NCI-H2029 (cell line): ENCODE results near the gene NPIPB2.
"Not testable (repeated sequence)": the region's sequence is repeated elsewhere in the genome, so short reads cannot be mapped to it uniquely, and the experiment has no call there.

Experiments used
- DNase-seq: peaks from one replicate; lab custom pipeline; 2025; lab: John Stamatoyannopoulos, UW

Gene NPIPB2

DNA sequence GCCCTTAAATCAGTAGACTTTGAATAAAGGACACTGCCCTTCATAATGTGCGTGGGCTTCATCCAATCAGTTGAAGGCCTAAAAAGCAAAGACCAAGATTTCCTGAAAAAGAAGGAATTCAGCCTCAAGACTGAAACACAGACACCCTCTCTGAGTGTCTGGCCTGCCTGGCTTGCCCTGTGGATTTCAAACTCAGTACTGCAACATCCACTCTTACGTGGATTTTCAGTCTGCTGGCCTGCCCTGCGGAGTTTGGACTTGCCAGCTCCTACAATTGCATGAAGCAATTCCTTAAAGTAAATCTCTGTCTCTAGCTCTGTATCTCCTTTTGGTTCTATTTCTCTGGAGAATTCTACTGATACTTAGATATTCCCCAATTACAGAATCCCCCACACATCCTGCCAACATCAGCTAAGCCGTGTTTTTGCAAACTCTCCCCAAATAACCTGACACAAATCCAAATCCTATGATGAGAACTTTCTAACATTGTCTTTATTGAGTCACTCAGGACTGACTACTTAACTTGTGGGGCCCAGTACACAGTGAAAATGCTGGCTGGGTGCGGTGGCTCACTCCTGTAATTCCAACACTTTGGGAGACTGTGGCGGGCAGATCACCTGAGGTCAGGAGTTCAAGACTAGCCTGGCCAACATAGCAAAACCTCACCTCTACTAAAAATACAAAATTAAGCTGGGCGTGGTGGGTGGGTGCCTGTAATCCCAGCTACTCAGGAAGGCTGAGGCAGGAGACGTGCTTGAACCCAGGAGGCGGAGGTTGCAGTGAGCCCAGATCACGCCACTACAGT is 15.9 kb upstream of the NPIPB2 start:
- no peak for DNase-seq

DNA sequence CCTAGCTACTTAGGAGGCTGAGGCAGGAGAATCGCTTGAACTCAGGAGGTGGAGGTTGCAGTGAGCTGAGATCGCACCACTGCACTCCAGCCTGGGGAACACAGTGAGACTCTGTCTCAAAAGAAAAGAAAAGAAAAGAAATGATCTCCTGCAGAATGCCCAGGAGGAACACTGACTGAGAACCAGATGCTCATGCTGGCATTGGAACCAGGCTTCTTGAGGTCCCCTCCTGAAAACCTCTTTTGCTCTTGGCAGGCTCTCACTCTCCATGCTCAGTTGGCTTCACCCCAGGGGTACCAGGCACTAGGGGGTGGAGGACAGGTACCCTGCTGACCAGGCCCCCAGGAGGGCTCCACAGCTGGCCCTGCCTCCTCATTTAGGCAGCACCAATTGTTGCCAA is 14.7 kb upstream of the NPIPB2 start:
- no peak for DNase-seq

DNA sequence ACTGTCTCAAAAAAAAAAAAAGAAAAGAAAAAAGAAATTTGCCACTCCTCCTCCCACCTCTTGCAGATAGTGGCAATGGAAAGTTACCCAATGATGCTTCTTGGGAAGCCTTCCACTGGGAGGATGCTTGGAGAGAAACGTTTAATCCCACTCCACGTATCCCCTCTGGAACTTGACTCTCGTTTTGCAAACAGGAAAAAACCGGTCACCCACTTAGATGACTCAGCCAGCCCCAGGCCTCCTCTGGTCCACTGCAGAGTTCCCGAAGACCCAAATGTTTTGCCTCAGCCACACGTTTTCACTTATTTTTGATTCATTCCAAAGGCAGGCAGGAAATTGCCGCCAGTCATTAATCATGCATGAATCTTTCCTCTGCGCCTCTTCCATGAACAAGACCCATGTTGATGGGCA is 13.9 kb upstream of the NPIPB2 start:
- no peak for DNase-seq

GRCh38 chr16:11953576-11953975 is 11.7 kb upstream of the NPIPB2 start:
- DNase-seq = not testable (repeated sequence)

DNA sequence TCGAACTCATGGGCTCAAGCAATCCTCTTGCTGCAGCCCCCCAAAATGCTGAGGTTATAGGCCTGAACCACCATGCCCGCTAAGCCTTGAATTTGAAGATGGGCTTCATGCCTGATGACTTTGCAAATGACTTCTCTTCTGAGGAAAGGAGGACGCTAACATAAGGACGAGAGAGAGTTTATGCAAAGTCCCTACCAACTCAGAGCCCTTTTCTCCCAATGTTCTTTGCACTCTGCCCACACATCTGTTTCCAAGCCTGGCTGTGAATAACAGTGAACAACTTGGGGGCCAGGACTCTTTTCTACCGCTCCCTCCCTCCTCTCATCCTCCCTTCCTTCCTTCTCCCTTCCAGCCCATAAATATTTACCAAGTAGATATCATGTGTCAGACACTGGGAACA is 8.5 kb upstream of the NPIPB2 start:
- no peak for DNase-seq

DNA sequence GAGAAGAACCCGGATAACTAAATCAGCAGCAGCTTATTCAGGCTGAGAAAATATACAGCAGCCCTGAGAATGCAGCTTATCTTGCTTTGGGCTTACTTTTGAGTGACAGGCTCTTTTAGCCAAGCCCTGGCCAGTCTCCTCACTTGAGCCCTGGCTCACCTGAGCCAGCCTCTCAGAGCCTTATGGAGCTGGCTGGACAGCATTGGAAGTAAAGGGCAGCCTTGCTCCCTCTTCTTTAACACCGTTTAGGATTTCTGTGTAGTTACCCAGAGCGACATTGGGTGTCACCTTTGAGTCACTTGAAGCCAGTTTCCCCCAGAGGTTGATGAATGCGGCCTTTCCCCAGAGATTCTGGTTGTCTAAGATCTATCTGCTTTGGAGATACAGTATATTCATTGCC is 7.7 kb upstream of the NPIPB2 start:
- DNase-seq = peak; percentile 3

GRCh38 chr16:11948819-11949218 is 7.0 kb upstream of the NPIPB2 start:
- DNase-seq = no peak

DNA sequence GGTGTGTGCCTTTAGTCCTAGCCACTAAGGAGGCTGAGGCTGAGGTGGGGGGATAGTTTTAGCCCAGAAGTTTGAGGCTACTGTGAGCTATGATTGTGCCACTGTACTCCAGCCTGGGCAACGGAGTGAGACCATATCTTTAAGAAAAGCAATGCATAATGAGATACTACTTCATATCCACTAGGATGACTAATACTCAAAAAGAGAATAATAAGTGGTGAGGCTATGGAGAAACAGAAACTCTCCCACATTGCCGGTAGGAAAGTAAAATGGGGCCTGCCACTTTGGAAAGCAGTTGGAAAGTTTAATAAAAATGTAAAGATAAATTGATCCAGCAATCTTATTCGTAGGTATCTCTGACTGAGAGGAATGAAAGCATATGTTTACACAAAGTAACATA is 4.6 kb upstream of the NPIPB2 start:
- DNase-seq = no peak

GRCh38 chr16:11927350-11927749 is 14.5 kb downstream of the NPIPB2 start:
- not testable (repeated sequence) for DNase-seq

DNA sequence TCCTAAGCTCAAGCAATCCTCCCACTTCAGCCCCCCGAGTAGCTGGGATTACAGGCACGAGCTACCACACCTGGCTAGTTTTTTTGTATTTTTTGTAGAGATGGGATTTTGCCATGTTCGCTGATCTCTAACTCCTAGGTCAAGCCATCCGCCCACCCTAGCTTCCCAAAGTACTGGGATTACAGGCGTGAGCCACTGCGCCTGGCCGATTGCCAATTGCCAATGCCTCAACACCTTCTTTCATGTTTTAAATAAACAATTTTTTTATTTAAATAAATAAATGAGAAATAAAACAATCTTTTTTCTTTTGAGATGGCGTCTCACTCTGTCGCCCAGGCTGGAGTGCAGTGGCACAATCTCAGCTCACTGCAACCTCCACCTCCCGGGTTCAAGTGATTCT is 17.8 kb downstream of the NPIPB2 start:
- not testable (repeated sequence) for DNase-seq

DNA sequence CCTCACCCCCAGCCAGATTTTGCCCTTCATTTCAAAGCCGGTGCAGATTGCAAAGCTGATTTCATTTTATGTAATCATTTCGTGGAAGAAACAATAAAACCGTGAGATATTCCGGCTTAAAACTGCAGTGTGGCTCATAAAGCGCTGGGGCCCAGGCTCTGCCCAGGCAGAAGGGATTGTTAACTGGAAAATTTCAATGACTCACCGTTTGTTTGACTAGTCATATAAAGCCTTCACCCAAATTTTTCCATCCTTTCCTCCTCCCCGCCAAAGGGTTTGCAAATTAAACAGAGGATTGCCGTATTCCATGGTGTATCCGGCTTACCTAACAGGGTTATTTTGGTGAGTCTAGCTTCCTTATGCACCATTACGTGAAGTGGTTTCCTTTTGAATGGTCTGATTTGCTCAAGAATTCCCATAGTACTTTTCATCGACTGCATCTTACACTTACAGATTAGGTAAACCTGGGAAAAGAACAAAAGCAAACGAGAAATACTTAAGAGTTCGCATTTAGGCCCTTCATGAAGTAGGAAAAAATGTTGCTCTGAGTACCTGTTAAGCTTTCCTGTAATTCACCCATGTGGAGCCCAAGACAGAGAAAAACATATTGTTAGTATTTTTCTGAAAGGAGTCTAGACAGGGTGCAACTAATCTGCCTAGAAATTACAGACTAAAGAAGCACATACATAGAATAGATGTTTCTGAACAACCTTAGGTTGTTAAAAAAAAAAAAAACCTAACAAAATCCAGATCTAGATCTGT is 25.1 kb downstream of the NPIPB2 start:
- DNase-seq = peak; percentile 94

DNA sequence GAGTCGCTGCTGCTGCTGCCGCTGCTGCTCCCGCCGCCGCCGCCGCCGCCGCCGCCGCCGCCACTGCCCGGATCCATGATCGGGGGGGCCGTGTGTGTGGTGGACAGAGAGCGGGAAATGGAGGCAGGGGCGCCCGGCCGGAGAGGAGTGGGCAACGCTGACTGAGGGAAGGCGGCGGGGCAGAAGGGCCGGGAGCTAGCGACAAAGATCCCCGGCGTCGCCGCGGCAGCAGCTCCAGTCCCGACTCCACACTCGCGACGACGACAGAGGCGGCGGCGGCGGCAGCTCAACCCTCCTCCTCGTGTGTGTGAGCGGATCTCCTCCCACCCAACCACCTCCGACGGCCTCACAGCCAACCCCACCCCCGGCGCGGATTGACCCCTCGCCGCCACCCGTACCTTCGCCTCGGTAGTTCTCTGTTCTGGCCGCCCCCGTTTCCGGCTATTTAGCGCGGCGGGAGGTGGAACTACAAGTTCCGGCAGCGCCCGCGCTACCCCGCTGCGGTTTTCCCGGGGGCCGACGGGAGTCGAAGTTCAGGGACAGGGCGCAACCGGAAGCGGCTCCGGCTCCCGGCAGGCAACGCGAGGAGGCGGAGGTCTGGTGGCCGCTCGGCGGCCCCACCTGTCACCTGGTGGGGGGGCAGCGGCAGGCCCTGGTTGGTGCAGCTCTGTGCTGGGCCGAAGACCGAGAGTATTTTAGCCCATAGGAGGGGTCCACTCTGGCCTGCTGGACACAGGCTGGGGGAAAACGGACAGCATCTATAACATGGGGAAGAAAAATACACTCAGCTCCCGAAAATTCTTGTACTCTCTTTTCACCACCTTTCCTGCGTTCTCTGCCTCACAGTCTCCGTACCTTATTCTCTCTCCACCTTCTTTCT is 26.0 kb downstream of the NPIPB2 start, which contains the start of gene GSPT1:
Gene GSPT1, minus strand, starts transcription at position 313 of the 880 bp plus-strand sequence. Its CDS starts 236 bp downstream, at position 77.
- DNase-seq = peak; percentile 98

DNA sequence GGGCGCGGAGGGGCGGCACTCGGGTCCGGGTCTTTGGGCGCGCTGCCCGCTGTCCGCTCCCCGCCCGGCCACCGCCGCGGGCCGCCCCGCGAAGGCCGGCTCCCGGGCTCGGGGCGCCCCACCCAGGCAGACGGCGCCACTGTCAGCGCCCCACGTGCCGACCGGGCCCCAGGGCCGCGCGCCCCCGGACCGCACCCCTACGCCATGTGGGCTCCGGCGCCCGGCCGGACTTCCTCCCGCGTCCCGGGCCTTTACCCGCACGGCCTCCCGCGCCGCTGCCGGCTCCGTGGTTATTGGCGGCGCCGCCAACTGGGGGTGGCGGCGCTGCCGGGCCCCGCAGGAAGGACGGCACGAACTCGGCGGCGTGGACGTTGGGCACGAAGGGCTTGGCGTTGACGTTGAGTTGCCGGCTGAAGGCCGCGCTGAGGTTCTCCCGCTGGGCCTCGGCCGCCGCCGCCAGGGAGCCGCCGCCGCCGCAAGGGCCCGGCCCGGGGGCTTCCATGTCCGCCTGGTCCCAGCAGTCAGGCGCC is 26.7 kb downstream of the NPIPB2 start:
- DNase-seq = no peak

- DNase-seq = no peak
Measured at GRCh38 chr16:11914210-11915113, 27.4 kb downstream of the NPIPB2 start.

GRCh38 chr16:11913425-11914079 is 28.3 kb downstream of the NPIPB2 start:
- no peak for DNase-seq

DNA sequence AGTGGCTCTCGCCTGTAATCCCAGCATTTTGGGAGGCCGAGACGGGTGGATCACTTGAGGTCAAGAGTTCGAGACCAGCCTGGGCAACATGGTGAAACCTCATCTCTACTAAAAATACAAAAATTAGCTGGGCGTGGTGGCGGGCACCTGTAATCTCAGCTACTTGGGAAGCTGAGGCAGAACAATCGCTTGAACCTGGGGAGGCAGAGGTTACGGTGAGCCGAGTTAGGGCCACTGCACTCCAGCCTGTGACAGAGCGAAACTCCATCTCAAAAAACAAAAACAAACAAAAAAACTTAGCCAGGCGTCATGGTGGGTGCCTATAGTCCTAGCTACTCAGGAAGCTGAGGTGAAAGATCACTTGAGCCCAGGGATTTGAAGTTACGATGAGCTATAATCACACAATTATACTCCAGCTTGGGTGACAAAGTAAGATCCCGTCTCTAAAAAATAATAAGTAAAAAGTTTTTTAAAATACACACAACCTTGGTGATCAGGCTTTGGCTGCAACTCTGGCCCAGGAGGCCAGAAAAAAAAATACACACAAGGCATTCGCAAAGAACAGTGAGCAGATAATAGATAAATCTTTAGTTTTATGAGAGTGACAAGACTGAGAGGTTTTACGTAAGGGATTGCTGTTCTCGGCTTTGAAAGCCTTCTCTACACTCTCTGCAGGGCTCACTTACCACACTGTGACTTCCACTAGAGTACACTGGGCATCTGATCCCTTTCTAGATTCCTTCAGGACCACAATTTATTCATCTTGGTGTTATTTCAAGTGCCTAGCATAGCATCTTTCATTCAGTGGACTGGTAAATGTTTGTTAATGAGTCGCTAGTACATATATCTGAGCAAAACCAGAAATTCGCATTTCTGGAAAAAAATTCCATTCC is 31.9 kb downstream of the NPIPB2 start:
- DNase-seq = no peak

DNA sequence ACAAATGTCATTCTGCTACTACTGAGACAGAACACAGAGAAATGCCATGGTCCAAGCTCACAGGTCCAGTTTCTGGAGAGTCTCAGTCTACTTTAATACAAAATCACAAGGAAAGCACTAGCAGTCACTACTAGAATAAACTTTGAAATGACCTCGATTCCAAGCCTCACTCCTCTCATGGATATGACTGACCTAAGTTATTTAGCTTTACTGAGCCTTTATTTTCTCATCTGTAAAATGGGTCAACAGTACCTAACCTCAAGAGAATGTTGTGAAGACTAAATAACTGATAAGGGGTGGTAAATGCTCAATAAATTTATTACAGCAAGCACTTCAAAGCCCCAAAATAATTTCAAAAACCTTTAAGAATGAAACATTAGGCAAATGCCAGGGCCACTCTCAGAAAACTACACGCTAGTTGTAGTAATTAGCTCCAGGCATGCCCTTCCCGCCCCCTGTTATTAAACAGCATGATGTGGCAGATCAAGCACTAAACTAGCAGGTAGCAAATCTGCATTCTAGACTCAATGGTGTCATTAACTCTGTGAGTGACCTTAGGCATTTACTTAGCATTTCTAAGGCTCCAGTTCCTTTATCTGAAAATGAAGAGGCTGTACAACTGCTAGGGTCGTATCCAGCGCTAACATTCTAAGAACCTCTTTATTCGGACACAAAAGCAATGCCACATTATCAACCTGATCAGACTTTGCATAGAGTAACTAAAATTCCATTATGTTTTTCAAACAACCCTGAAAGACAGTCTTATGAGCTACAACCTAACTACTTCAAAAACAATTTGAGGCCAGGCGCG is 34.5 kb downstream of the NPIPB2 start:
- DNase-seq = no peak

DNA sequence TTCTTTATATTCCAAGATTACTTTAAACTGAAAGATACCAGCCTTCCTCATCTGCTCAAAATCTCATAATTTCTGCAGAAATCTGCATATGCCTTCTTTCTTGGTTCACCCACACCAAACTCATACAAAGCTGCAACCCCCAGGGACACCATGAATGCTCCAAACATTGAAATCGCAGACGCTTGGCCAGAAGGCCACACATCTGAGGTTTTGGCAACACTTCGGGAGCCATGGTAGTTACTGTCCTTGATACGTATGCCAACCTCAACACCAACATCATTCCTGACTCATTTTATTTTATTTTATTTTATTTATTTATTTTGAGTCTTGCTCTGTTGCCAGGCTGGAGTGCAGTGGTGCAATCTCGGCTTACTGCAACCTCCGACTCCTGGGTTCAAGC is 37.9 kb downstream of the NPIPB2 start:
- no peak for DNase-seq
